ENCODE results near the gene RAMACL.
"Not testable (repeated sequence)": the region's sequence is repeated elsewhere in the genome, so short reads cannot be mapped to it uniquely, and the experiment has no call there.

RAMACL gene

DNA sequence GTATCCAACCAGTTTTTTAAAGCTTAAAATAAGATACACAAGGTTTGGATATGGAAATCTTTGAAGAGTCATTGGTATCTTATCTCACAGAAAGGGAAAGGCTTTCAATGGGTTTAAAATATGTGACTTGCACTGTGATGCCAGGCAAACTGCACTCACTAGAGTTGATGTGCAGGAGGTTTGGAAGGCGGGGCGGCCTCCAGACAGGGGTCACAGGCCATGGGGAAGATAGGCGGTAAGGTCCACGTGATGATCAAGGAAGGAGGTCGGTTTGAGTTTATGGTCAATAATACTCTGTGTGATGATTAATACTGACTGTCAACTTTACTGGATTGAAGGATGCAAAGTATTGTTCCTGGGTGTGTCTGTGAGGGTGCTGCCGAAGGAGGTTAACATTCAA is 9.5 kb upstream of the RAMACL start:
- no peak for DNase-seq (ENCODE audit: low spot score)

DNA sequence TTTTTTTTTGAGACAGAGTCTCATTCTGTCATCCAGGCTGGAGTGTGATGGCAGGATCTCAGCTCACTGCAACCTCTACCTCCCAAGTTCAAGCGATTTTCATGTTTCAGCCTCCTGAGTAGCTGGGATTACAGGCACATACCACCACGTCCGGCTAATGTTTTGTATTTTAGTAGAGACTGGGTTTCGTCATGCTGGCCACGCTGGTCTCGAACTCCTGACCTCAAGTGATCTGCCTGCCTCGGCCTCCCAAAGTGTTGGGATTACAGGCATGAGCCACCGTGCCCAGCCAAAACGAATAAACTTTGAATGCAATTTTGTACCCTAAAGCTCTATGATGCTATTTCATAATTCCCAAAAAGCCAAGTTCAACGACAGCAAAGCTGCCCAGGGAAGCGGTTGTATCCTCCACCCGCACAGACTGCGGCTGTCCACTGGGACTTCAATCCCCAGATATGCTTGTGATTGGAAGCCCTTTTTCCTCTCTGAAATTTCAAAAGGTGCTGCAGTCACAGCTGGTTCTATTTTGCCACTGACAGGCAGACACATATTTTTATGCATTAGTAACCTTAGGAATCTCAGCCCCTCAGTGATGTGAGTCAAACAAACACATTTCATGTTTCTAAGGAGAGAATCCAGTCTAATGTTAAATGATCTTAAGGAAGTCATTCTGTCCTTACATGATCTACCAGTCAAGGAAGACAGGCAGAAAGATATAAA is 8.7 kb upstream of the RAMACL start:
- DNase-seq (ENCODE audit: low spot score) = no peak

DNA sequence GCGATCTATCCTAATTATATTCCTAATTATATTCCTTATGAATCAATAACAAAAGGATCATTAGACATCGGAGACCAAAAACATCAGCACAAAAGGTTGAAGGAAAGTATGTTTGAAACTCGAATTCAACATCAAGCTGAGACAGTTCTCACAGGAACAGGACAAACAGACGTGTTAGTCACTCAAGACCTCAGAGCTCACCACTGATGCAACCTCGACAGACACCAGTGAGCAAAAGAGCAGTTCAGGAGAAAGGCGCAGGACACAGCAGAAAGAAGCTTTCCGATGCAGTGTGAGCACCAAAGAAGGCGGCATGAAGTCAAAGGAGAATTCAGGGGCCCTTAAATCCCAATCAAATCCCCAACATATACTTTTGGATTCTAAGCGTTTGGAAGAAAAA is 6.3 kb upstream of the RAMACL start:
- DNase-seq (ENCODE audit: low spot score) = no peak

DNA sequence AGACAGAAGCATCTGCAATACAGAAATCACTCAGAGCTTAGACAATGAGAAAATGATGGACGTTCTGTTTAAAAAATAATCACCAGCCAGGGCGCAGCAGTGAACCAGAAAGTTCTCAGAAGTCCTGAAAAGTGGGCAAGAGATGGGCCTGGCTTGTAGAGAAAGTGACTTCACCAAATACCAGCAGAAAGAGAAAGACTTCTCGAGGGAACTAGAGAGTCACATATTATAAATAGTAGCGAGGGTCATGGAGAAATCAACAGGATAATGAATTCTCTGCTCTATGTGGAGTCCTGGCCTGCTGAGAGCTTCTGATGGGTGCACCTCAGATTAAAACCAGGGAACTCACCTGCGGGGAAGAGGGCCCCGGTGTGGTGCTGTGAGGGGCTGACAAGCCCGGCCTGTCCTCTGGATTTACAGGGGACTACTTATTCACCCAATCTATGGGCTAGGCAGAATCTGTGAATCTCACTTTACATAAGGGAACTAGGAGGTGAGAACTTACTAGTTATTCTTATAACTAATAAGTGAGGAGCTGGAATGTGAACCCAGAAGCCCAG is 5.6 kb upstream of the RAMACL start:
- no peak for DNase-seq (ENCODE audit: low spot score)

DNA sequence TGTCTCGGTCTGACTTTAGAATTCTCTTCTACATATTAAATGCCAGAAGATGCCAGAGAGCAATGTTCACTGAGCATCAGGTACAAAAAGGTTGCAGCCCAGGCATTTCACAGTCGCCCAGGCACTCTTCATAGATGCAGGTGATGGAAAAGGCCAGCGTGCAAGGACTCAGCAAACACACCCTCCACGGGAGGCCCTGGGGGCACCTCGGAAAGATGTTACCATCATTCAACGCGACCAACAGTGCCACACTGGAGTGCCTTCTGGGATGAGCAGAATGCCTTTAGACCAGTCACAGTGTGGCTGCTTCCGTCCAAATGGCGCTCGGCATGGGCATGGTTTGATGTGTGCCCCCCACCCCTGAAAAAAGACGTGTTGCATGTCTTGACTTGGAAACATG is 4.5 kb upstream of the RAMACL start:
- DNase-seq (ENCODE audit: low spot score) = no peak

DNA sequence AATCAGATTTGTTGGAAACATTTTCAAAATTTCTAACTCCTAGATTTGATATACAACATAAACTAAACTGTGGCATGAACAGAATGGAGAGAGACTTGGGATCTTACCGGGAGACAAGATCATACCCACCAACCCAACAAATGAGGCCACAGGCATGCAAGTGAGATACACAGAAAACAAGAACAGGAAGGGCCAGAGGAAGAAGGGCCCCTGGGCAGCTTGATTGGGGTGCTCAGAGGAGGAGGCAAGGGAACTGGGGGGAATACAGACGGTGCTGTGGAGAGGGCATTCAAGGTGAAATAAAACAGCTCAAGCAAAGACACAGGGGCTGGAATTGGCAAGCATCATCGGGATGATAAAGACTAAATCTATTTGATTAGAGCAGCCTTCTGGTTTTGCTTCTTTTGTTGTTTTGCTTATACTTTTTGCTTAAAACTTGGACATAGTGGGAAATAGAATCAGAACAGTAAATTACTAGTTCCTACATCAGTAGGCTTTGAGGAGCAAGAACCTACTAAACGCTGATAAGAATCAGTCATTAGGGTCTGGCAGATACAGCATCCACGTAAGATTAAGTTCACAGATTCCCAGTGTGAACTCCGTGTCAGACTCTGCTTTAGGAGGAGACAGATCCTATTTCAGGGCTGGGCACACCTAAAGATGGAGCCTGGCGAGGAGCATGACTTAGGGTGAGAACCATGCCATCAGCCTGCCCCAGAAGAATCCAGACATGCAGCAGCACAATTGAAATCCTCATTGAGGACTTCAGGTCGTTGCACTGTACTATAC is 3.5 kb upstream of the RAMACL start:
- no peak for DNase-seq (ENCODE audit: low spot score)

DNA sequence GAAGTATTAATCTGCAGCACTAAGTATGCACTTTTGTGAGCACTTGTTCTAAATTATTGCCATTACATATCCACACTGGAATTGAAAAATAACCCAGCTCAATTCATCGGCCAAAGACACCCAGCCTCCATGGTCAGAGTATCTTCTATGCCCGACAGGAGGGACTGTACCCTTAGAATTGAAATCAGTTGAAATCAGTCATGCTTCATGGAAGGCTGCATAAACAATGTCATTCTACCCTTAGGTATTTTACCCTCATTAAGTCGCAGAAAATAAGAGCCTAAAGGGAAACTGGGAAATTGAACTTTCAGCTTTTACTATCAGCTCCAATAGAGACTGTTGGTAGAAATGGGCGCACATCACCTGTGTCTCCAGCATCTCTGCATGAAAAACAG is 2.9 kb upstream of the RAMACL start:
- DNase-seq (ENCODE audit: low spot score) = no peak

DNA sequence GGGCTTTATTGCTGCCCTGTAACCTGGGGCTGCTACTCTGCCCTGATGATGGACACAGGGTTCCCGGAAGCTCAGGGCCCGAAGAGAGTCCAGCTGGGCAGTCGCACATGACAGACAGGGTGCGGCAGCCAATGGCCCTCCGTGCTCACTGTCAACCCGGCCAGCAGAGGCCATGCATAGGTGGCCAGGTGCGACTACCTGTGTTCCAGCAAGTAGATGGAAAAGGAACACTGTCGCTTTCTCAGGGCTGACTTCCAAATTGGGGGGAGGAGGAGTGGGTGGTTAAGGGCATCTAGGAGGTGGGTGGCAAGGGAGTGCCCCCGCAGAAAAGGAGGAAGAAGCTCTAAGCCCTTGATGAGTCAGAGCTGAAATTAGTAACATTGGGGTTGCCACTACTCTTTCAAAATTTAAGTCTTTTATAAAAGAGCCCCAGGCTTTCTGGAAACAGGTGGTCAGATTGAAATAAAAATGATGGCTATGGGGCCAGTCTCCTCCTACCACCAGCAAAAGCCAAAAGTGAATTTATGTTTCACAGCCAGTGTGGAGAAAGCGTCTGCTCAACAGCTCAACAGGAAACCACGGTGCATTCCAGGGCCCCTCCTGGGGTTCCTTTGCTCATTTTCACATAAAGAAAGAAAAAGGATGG is 2.3 kb upstream of the RAMACL start:
- DNase-seq (ENCODE audit: low spot score) = no peak

DNA sequence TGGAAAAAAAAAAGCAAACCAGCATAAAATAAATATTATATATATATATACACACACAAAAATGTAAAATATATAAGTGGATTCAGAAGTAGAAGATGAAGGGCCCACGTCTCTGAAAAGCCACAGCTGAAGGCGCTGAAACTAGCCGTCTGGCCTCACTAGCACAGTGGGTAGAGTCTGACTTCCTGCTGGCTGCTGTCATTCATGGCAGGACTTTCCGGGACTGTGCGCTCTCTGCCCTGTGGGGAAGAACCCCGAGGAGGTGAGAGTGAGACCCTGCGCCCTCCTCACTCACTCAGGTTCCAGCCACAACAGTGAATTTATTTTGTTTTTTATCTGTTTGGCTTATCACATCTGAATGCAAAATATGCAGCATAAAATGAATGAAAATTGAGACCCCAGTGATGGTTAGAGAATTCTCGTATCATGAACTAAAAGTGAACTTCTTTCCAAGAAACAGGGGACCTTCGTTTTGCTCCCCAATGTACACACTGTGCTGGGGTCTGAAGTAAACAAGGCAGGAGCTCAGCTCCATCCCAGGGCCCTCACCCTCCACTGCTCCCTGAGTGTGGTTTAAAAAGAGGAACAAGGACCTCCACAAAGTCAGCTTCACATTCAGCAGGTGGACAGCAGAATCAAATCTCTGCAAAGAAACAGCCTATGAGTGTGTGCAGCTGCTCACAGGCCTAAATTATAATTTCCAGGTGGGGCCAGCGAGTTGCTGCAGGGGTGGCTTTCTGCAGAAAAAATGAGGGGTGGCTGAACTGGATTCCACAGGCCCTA is 1.3 kb upstream of the RAMACL start:
- no peak for DNase-seq (ENCODE audit: low spot score)

DNA sequence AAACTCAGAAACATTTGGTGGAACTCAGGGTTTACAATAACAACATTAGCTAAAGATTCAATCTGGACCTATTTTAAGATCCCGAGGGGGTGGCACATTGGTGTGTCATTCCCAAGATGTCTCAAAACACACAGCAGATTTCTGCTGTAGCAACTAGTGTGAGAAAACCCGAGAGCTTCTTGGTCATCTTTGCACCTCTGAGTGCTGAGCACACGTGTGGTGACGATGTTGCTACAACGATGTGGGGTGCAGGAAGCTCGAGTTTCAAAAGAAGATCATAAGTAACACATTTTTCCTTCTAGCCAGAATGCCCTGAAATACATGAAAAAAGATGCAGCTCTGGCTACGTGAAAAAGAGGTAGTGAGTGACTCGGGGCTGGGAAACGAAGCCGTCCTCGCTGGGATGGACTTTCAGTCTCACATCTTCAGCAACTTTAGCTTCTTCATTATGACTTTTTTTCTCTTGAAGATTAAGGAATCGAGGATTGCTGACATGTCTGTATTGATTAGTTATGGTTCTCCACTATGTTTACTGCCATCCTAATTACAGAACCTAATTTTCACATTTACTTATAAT is 1.5 kb downstream of the RAMACL start:
- DNase-seq (ENCODE audit: low spot score) = no peak

DNA sequence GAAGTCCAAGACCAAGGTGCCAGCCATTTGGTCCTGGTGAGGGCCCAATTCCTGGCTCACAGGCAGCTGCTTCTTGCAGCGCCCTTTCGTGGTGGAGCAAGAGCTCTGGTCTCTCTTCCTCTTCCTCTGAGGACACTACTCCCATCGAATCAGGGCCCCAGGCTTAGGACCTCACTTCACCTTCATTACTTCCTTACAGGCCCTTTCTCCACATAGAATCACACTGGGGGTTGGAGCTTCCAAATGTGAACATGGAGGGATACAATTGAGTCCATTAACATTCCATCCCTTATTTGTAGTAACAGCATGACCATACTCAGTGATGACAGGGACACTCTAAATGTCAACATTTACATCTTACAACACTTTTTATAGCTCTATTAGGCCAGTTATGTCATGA is 2.3 kb downstream of the RAMACL start:
- no peak for DNase-seq (ENCODE audit: low spot score)

DNA sequence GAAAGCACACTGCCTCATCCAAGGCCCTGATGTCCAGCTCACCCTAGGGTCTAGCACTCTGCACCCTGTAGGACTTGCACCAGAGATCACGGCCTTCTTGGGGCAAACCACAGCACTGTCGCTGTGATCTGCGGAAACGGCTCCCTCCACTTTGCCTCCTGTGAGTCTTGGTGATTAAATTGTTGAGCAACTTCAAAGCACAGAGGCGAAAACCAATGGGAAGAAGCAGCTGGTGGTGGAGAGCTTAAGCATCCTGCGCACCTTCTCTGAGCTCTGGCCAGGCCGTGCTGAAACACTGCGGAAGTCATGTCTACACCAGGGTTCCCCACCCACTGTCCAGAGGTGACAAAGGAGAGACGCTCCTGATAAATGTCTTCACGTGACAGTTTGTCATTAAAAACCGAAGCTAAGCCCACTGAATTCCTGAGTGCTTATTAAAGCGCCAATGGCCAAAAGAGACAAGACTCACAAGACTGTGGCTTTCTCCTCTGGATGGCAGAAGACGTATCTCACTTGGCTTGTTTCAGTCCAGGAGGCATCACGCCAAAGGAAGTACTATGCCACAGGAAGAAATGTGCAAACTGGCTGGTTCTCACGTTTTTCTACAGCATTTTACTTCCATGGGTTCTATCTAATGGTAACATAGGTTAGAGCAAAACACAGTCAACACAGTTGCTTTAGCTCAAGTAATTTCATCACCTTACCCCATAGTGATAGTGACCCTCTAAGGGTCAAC is 3.1 kb downstream of the RAMACL start:
- DNase-seq (ENCODE audit: low spot score) = no peak

DNA sequence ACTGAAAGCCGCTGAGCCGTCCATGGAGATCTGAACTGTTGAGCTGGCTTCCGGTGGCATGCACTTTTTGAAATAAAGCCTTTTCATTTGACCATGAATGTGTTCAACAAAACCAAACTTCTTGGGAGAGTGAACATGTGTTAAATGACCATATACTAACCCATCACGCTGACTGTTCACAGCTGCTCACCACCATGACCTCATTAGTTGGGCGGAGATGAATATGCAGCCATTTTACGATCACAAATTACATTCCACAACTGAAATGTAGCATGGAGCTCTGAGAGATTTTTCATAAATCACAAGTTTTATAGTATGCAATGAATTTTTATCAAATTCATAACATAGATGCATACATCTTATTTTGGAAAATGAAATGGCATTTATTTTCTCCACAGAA is 4.2 kb downstream of the RAMACL start:
- DNase-seq (ENCODE audit: low spot score) = no peak

DNA sequence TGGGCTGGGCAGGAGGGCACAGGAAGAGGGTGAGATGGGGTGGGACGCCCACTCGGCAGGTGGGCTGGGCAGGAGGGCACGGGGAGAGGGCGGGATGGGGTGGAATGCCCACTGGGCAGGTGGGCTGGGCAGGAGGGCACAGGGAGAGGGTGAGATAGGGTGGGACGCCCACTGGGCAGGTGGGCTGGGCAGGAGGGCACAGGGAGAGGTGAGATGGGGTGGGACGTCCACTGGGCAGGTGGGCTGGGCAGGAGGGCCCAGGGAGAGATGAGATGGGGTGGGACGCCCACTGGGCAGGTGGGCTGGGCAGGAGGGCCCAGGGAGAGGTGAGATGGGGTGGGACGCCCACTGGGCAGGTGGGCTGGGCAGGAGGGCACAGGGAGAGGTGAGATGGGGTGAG is 4.7 kb downstream of the RAMACL start:
- DNase-seq (ENCODE audit: low spot score) = not testable (repeated sequence)

DNA sequence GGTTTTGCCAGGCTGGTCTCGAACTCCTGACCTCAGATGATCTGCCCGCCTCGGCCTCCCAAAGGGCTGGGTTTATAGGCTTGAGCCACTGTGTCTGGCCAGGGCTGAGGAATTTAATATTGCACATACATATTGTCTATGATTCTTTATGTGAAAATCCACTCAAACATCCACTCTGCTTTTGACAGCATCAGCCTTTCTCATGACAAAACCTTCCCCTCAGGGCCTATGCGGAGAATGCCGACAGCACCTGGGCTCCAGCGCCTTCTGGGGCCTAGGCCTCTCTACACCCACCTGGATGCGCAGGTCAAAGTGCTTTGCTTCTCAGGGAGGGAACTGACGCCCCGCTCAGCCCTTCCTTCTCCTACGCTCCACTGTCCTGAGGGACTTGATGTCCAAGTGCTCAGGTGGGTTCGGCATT is 5.4 kb downstream of the RAMACL start:
- DNase-seq (ENCODE audit: low spot score) = no peak

DNA sequence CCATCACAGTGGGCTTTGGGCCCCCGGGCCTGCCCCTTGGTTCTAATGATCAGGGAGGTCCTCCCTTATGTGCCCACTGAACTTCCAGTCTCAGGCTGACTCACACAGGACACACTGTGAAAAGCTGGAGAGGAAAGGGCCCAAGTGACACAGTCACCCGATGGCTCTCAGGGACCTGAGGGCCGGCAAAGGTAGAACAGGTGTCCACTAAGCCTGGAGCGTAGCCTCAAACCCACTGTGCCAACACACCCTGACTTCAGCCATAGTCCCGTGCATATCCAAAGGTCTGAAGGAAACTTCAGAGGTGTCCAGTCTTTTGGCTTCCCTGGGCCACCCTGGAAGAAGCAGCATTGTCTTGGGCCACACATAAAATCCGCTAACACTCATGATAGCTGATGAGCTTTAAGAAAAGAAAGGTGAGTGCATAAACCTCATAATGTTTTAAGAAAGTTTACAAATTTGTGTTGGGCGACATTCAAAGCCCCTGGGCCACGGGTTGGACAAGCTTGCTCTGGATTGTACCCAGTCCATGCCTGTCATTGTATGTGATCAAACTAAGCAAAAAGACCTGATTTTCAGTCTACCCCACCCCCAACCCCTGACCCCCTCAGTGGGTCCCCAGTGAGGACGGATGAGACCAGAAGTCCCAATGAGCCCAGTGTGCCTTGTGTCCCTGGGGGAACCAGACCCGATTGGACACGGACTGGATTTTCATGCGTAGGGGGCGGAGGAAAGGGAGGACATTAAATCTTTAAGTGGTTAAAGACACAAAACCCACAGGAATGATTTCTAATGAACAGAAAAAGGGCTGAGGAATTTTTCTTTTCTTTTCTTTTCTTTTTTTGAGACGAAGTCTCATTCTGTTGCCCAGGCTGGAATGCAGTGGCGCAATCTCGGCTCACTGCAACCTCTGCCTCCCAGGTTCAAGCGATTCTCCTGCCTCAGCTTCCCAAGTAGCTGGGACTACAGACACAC is 6.1 kb downstream of the RAMACL start:
- DNase-seq (ENCODE audit: low spot score) = no peak

DNA sequence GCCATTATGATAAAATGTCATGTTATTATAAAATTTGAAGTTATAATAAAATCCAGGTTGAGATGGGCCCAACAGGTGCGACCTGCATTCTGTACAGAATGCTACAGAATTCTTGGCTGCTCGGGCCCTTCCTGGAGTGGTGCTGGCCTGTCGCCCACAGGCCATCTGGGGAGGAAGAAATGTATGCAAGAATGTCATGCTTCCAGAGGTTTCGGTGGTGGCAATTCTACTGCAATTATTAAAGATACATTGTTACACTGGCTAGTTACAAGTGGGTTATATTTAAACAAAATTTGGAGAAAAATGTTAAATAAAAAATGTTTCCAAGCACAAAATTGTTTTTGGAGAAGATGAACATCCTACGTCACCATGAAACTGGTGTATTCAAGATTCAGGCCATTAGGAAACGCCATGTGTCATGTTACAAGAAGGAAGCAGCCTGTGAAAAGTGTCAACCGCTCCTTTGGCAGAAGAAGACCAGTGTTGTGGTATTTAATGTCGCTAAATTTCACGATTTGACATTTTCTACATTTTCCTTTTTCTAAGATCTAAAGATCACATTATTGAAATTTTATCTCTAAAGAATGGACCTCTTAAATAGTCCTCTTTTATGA is 7.1 kb downstream of the RAMACL start:
- DNase-seq (ENCODE audit: low spot score) = no peak

DNA sequence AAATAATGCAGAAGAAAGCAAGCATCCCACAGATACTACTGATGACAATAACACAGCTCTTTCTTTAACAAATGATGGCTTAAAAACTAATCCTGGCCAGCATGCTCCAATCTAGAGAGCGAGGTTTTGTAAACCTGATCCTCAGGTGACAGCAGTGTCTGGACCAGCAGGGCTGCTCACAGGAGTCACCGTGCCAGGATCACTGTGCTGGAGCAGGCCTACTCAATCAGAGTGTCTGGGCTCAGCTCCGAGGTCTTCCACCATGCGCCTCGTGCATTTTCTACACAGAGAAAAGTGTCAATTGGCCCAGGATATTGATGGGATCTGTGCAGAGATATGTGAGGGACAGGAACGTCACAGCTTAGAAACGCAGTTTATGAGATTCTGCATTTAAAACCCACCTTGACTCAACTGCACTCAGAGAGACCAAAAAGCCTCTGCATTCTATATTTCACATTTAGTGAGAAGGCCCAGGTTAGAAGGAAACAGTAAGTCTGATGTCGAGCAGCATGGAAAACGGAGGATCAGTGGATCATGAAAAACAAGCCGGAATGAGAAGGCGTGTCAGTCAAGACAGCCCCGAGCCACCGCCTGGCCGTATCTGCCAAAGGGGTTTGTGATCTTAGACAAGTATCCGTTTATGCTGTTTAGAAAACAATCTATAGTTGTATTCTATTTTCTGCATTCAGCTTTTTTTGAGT is 7.8 kb downstream of the RAMACL start:
- DNase-seq (ENCODE audit: low spot score) = no peak

DNA sequence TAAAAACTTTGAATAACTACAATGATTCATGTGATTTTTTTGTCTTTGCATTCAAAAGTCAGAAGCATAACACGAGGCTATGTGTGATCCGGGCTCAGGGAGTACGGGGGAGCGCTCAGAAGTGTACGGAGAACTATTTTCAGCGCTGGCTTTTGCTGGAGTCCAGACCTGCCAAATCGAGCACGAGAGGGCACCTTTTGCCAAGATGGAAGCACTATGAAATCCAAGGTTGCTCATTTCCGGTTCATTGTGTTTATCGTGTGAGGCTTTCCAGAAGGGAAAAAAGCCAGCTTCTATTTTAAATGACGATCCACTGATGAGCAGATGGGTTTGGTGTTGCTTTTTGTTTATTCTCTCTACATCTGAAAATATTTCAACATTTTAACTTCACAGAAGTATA is 11.3 kb downstream of the RAMACL start:
- DNase-seq (ENCODE audit: low spot score) = no peak
